AG09319 (cell line): Measurements from ENCODE around the gene DLX5.
A peak's percentile ranks its signal among the peaks of the same experiment; 100 is the strongest.
"Not testable (repeated sequence)": the region's sequence is repeated elsewhere in the genome, so short reads cannot be mapped to it uniquely, and the experiment has no call there.

ENCODE experiments used
- DNase-seq: peaks from one replicate; pipeline ENCODE4 v3.0.0-alpha.2; 2010; ENCODE audit warnings: low read depth; ENCODE audit errors: extremely low read depth
- CTCF ChIP-seq: IDR thresholded peaks from 2 replicates; pipeline ENCODE4 v1.5.1; 2011; ENCODE audit warnings: low read depth, mild to moderate bottlenecking, inconsistent platforms, low read length, moderate library complexity

Gene DLX5

GRCh38 chr7:97024209-97025129 is at the start of gene DLX5:
DLX5 (minus strand) TSS chr7:97024831; CDS start chr7:97024623, 208 bp downstream.
- no peak for TF ChIP-seq CTCF
- DNase-seq, result peak; percentile 63

GRCh38 chr7:97072025-97072424 is 47.4 kb upstream of the DLX5 start:
- not testable (repeated sequence) for DNase-seq

GRCh38 chr7:97064972-97065587 is 40.4 kb upstream of the DLX5 start:
- peak; percentile 24 for DNase-seq
- peak; percentile 78 for TF ChIP-seq CTCF

- no peak for TF ChIP-seq CTCF
- DNase-seq, result no peak
Measured at GRCh38 chr7:97064020-97064419, 39.4 kb upstream of the DLX5 start.

- no peak for DNase-seq
- no peak for TF ChIP-seq CTCF
Measured at GRCh38 chr7:97043281-97043680, 18.6 kb upstream of the DLX5 start.

- TF ChIP-seq CTCF, result no peak
Measured at GRCh38 chr7:97039374-97040065, 14.9 kb upstream of the DLX5 start.

GRCh38 chr7:97034213-97034852 is 9.7 kb upstream of the DLX5 start:
- DNase-seq, result not testable (repeated sequence)

More at GRCh38 chr7:97039374-97040065, 14.9 kb upstream of the DLX5 start:
- no peak for DNase-seq
